Vagina (tissue), 2 donors: ENCODE results near the gene FBXO4. TPM values are rescaled to one million over a fixed set of nuclear protein-coding genes. Genes with fewer than 3 reads are reported as not detected.
"Not testable (repeated sequence)": the region's sequence is repeated elsewhere in the genome, so short reads cannot be mapped to it uniquely, and the experiment has no call there.

Source experiments
- DNase-seq, 2 donors: peaks; one replicate each; pipeline ENCODE4 v3.0.0-alpha.2; 2017; ENCODE audit errors: extremely low spot score in 2 of 2
- H3K27ac ChIP-seq: fragments of 200-600 bp; sonication (generic); one replicate; pipeline ENCODE4 v1.5.1; 2019
- H3K27me3 ChIP-seq: fragments of 200-600 bp; sonication (generic); one replicate; pipeline ENCODE4 v1.5.1; 2019
- H3K36me3 ChIP-seq, 2 donors: fragments of 200-600 bp; sonication (generic); one replicate each; pipeline ENCODE4 v1.5.1; 2017 to 2019
- H3K4me1 ChIP-seq: fragments of 200-600 bp; sonication (generic); one replicate; pipeline ENCODE4 v1.5.1; 2019
- H3K4me3 ChIP-seq, 2 donors: fragments of 200-600 bp; sonication (generic); 1 replicate in 1 of 2; 2 replicates in 1 of 2; pipeline ENCODE4 v1.5.1; 2016 to 2019
- H3K9me3 ChIP-seq: fragments of 200-600 bp; sonication (generic); one replicate; pipeline ENCODE4 v1.5.1; 2019
- CTCF ChIP-seq, 3 experiments: fragments of 450-650 bp in 2 of 3; fragments of 200-600 bp in 1 of 3; sonication (generic) in 1 of 3; IDR thresholded peaks; one replicate each; pipeline ENCODE4 v1.5.1; 2017 to 2019; ENCODE audit warnings: antibody characterized with exemption in 3 of 3, mild to moderate bottlenecking in 2 of 3, moderate library complexity in 2 of 3
- POLR2A ChIP-seq, 2 donors: fragments of 450-650 bp; IDR thresholded peaks; one replicate each; pipeline ENCODE4 v1.6.1; 2017; ENCODE audit warnings: antibody characterized with exemption in 2 of 2, mild to moderate bottlenecking in 2 of 2, moderate library complexity in 2 of 2
- POLR2AphosphoS5 ChIP-seq, 2 donors: sonication (generic); formaldehyde crosslinking; IDR thresholded peaks; one replicate each; pipeline ENCODE4 v1.9.0; 2017; ENCODE audit warnings: antibody characterized with exemption in 2 of 2, mild to moderate bottlenecking in 2 of 2, low read depth in 1 of 2; ENCODE audit not compliant: insufficient read depth in 1 of 2
- intact Hi-C: fragments of 100-400 bp; cut with DNase I; formaldehyde crosslinking; loops from one replicate; pipeline ENCODE4 v1.15.1; 2023
- total RNA-seq: library from RNA; depleted of rRNA; stranded (reverse); fragments of >200 nt; gene quantifications from one replicate; pipeline ENCODE4 v1.2.3, GENCODE V29; 2016

FBXO4 gene
- total RNA-seq, 1 donor from 2014 or later = 7.1 TPM

DNA sequence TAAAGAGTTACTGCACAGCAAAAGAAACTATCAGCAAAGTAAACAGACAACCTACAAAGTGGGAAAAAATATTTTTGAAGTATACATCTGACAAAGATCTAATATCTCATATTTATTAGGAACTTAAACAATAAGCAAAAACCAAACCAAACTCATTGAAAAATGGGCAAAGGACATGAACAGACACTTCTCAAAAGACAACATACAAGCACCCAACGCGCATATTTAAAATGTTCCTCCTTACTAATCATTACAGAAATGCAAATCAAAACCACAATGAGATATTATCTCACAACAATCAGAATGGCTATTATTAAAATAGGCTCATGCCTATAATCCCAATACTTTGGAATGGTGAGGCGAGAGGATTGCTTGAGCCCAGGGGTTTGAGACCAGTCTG is 48.0 kb downstream of the FBXO4 start:
- no peak for TF ChIP-seq CTCF (IDR thresholded peaks at IDR 0.05)
- TF ChIP-seq POLR2AphosphoS5 (IDR thresholded peaks at IDR 0.05; ENCODE audit: insufficient read depth in 1 of 2, low read depth in 1 of 2) = no peak
- TF ChIP-seq POLR2A (IDR thresholded peaks at IDR 0.05) = no peak

GRCh38 chr5:41973887-41974286 is 48.8 kb downstream of the FBXO4 start:
- intact Hi-C loops = no loop called here
- TF ChIP-seq POLR2AphosphoS5 (IDR thresholded peaks at IDR 0.05; ENCODE audit: insufficient read depth in 1 of 2, low read depth in 1 of 2) (no peak), CTCF (IDR thresholded peaks at IDR 0.05) (no peak), POLR2A (IDR thresholded peaks at IDR 0.05) (no peak)
- no peaks in the 10 kb centered on the region for H3K36me3 ChIP-seq
- no peaks in the 10 kb centered on the region for H3K27me3 ChIP-seq
- no peak overlapping the region for H3K4me3 ChIP-seq
- no peaks in the 10 kb centered on the region for H3K4me1 ChIP-seq
- no peak for DNase-seq
- H3K27ac ChIP-seq = no peak overlapping the region
- H3K9me3 ChIP-seq = no peaks in the 10 kb centered on the region

More for the DNA sequence above, 48.0 kb downstream of the FBXO4 start:
- Histone ChIP-seq H3K4me3 (no peak overlapping the region), H3K27me3 (no peaks in the 10 kb centered on the region), H3K36me3 (no peaks in the 10 kb centered on the region), H3K27ac (no peak overlapping the region), H3K4me1 (no peaks in the 10 kb centered on the region), H3K9me3 (no peaks in the 10 kb centered on the region)
- intact Hi-C loops = no loop called here
- no peak for DNase-seq

- Histone ChIP-seq H3K36me3 (no peaks in the 10 kb centered on the region), H3K9me3 (no peaks in the 10 kb centered on the region), H3K27me3 (no peaks in the 10 kb centered on the region), H3K27ac (no peak overlapping the region), H3K4me3 (no peak overlapping the region), H3K4me1 (peaks cover 4% of the 10 kb centered on the region)
- no peak for TF ChIP-seq CTCF (IDR thresholded peaks at IDR 0.05)
- intact Hi-C loops = no loop called here
- no peak for DNase-seq
Measured at GRCh38 chr5:41978676-41979075, 53.6 kb downstream of the FBXO4 start.

GRCh38 chr5:41980396-41980795 is 55.3 kb downstream of the FBXO4 start:
- TF ChIP-seq POLR2A (IDR thresholded peaks at IDR 0.05) (no peak), CTCF (IDR thresholded peaks at IDR 0.05) (no peak), POLR2AphosphoS5 (IDR thresholded peaks at IDR 0.05; ENCODE audit: insufficient read depth in 1 of 2, low read depth in 1 of 2) (no peak)
- no peaks in the 10 kb centered on the region for H3K27me3 ChIP-seq
- no peak for DNase-seq
- H3K36me3 ChIP-seq = no peaks in the 10 kb centered on the region
- H3K9me3 ChIP-seq = no peaks in the 10 kb centered on the region
- H3K4me1 ChIP-seq = peaks cover 4% of the 10 kb centered on the region
- intact Hi-C loops = no loop called here
- H3K4me3 ChIP-seq = no peak overlapping the region
- no peak overlapping the region for H3K27ac ChIP-seq

GRCh38 chr5:41980870-41981269 is 55.8 kb downstream of the FBXO4 start:
- Histone ChIP-seq H3K36me3 (no peaks in the 10 kb centered on the region), H3K27ac (no peak overlapping the region), H3K27me3 (no peaks in the 10 kb centered on the region), H3K4me1 (peaks cover 4% of the 10 kb centered on the region), H3K4me3 (no peak overlapping the region), H3K9me3 (no peaks in the 10 kb centered on the region)
- intact Hi-C loops = no loop called here
- no peak for TF ChIP-seq POLR2A (IDR thresholded peaks at IDR 0.05)
- no peak for TF ChIP-seq CTCF (IDR thresholded peaks at IDR 0.05)
- TF ChIP-seq POLR2AphosphoS5 (IDR thresholded peaks at IDR 0.05; ENCODE audit: insufficient read depth in 1 of 2, low read depth in 1 of 2) = no peak
- no peak for DNase-seq

GRCh38 chr5:41982858-41983257 is 57.8 kb downstream of the FBXO4 start:
- DNase-seq, H3K36me3 ChIP-seq, H3K4me1 ChIP-seq, H3K27me3 ChIP-seq, H3K4me3 ChIP-seq, H3K9me3 ChIP-seq, intact Hi-C loops, H3K27ac ChIP-seq: not testable (repeated sequence)
